GM12801 (cell line): ENCODE measurements around the gene CHST1.

Source experiments
- TF ChIP-seq, protein P1 (sequence below): IDR thresholded peaks from one replicate; pipeline ENCODE4 v1.5.1; 2011; ENCODE audit warnings: control low read depth; ENCODE audit not compliant: insufficient read length; ENCODE audit errors: extremely low read depth

The CHST1 gene

DNA sequence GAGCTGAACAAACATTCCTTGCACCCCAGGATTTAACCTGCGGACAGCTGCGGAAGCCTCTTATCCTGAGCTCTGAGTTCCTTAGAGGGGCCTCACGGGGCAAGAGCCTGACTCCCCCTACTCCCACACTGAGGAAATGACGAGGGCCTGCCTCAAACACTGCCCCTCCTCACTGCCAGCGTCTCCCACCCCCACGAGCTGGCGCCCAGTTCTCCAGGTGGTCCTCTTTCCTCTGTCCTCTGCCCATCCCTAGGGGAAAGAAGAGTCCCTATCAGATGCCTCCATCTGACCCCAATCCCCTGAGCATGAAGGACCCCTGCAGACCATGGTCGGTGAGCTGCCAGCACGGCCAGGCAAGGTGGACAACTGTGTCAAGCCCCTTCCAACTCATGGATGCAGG is 14.3 kb downstream of the CHST1 start:
- TF ChIP-seq, protein P1, sequence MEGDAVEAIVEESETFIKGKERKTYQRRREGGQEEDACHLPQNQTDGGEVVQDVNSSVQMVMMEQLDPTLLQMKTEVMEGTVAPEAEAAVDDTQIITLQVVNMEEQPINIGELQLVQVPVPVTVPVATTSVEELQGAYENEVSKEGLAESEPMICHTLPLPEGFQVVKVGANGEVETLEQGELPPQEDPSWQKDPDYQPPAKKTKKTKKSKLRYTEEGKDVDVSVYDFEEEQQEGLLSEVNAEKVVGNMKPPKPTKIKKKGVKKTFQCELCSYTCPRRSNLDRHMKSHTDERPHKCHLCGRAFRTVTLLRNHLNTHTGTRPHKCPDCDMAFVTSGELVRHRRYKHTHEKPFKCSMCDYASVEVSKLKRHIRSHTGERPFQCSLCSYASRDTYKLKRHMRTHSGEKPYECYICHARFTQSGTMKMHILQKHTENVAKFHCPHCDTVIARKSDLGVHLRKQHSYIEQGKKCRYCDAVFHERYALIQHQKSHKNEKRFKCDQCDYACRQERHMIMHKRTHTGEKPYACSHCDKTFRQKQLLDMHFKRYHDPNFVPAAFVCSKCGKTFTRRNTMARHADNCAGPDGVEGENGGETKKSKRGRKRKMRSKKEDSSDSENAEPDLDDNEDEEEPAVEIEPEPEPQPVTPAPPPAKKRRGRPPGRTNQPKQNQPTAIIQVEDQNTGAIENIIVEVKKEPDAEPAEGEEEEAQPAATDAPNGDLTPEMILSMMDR = no peak

DNA sequence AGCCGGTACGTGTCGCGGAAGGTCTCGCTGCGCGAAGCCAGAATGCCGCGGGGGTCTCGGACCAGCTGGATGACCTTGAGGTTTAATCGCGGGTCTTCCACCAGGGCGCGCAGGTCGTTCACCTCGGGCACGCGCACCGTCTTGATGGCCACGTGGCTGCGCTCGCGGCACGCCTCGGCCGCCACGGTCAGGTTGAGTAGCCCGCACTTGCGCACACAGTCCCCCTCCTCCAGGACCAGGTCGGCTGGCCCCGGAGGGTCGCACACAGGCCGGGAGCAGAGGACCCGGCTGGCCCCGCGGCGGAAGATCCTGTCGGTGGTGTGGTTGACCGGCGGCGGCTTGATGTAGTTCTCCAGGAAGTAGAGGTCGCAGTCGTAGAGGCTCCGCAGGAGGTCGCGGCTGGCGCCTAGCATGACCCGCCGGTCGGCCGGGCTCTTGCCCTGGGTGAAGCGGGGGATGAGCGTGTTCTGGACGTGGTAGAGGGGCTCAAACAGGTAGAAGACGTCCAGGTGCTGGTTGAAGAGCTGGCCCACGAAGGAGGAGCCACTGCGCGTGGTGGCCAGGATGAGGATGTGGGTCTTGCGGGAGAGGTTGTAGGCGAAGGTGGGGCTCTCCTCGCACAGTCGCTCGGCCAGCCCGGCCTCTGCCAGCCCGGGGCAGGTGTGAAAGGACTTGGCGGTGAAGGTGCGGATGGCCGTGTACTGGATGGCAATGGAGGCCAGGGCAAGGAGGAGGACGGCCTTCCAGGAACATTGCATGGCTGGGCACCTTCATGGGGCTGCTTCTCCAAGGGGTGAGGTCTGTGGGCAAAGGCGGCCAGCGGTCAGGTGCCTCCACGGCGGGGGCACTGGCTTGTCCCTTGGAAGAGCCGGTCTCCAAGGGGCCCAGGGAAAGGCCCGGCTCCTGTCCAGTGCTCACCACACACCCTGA is 15.0 kb downstream of the CHST1 start:
- TF ChIP-seq, protein P1 = no peak

DNA sequence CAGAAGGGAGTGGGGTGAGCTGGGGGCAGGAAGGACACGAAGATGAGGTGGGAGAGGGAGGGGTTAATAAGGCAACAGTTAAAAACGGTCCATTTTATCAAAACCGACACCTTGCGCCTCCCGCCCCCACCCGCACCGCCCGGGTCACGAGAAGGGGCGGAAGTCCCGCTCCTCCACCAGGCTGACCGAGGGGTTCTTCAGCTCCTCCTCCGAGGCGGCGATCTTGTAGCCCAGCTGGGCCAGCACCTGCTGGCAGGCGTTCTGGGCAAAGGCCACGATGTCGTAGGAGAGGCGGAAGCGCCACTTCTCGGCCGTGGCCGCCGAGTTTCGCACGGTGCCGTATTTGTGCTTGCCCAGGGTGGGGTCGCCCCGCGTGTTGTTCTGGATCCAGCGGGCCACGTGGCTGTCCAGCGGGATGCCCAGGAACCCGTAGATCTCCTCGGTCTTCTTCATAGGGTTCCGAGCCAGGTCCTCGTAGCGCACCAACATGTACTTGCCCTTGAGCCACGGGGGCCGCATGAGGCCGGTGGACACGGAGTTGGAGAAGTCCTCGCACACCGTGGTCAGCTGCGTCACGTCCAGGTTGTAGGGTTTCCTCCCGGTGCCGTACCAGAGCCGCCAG is 15.8 kb downstream of the CHST1 start:
- TF ChIP-seq, protein P1 = no peak

DNA sequence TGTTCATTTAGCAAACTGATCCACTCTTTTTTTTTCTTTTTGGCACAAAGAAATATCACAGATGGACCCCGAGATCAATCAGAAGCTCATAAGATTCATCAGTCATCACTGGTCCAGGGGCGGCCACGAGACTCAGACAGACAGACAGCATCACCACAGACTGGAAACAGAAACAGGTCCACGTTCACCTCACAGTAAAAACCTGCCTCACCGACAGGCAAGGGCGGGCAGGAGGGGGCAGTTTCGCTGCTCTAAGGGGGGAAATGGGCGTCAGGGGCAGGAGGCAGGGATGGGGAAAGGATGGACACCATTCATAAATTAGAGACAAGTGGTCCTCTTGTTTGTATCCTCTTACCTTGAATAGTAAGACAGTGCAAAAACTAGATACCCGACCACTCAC is 16.5 kb downstream of the CHST1 start:
- TF ChIP-seq, protein P1 = no peak

DNA sequence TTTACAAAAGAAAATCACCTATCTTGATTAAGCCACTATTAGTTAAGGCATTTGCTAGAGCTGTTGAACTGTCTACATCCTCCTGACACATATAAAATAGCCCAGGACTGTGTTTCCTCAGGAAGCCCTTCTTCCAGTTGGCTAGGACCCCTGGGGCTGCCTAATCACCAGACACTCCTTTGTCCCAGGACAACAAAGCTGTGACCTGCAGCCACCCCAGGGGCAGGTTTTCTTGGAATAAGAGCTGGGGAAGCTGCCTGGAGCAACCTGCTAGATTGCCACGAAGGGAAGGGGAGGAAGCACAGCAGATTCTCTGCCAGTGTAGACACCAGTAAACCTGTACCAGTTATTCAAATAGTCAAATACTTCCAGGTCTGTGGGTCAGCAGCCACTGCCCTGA is 17.6 kb downstream of the CHST1 start:
- TF ChIP-seq, protein P1 = no peak

DNA sequence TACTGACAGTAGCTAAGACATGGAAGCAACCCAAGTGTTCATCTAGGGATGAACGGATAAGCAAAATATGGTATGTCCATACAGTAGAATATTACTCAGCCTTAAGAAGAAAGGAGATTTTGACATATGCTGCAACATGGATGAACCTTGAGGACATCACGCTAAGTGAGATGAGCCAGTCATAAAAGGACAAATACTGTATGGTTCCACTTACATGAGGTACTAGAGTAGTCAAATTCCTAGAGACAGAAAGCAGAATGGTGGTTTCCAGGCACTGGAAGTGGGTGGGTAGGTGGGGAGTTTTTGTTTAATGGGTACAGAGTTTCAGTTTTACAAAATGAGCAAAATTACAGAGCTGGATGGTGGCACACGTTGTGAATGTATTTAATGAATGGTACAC is 18.1 kb downstream of the CHST1 start:
- TF ChIP-seq, protein P1 = no peak

DNA sequence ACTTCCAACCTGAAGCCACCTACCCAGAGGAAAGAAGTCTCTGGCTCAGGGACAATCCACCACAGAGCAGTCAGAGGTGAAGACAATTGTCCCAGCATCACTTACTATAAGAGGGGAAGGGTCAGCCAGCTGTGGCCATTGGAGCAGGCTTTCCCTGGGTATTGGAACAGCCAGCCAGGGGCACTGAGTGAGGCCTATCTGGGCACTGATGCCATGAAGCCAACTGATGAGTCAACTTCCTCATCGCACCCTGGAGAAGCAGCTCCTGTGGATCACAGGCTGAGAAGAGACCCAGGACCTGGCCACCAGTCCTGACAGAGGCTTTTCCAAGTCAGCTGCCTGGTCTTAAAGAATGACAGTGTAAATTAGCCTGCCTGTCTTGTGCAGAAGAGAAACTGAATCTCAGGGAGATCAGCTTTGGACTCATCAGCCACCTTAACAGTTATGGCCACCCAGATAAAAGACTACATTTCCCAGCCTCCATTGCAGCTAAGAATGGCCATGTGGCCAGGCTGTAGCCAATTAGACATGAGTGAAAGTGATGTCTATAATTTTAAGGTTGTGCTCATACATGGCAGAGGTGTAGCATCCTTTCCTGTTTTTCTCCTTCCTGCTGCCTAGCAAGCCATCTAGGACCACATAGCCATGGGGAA is 19.0 kb downstream of the CHST1 start:
- TF ChIP-seq, protein P1 = no peak
